B cell (primary cell): ENCODE measurements around the gene ARHGAP26. TPM values are rescaled to one million over a fixed set of nuclear protein-coding genes. Genes with fewer than 3 reads are reported as not detected.

Experiments
- ATAC-seq: fragments of 200-7000 bp; cut with Tn5 transposase; one replicate; pipeline ENCODE4 v1.10.0; 2021; ENCODE audit warnings: low read depth, mild to moderate bottlenecking, moderate number of reproducible peaks, moderate library complexity
- CTCF ChIA-PET: fragments of 350-600 bp; sonication (Branson Sonifier 250); formaldehyde crosslinking; loops from one replicate; lab custom pipeline; 2021; ENCODE audit warnings: antibody characterized with exemption, inconsistent platforms; lab: Charles Lee
- POLR2A ChIA-PET: fragments of 350-600 bp; sonication (Branson Sonifier 250); formaldehyde crosslinking; loops from one replicate; lab custom pipeline; 2021; ENCODE audit warnings: antibody characterized with exemption; lab: Charles Lee
- DNase-seq: peaks from one replicate; pipeline ENCODE4 v3.0.0; 2013
- H2AFZ ChIP-seq: 2 replicates; pipeline ENCODE4 v1.6.1; 2012; ENCODE audit warnings: mild to moderate bottlenecking, low read depth, low read length; ENCODE audit not compliant: insufficient read depth, poor library complexity, severe bottlenecking
- H3K27ac ChIP-seq, 2 donors: 1 replicate in 1 of 2; 2 replicates in 1 of 2; pipeline ENCODE4 v1.5.1; 2012 to 2013; ENCODE audit warnings: low read length in 2 of 2, mild to moderate bottlenecking in 2 of 2, moderate library complexity in 1 of 2
- H3K27me3 ChIP-seq, 4 experiments: fragments of 200-600 bp in 1 of 4; sonication (generic) in 1 of 4; replicated peaks in 1 of 4; 1 replicate in 2 of 4; 2 replicates in 2 of 4; pipeline versions ENCODE4 v1.6.1 to v1.7.0; 2013 to 2016; ENCODE audit warnings: low read length in 3 of 4, mild to moderate bottlenecking in 2 of 4, mixed read lengths in 1 of 4, moderate library complexity in 1 of 4; ENCODE audit not compliant: insufficient read depth in 4 of 4, control insufficient read depth in 3 of 4; ENCODE audit errors: control extremely low read depth in 1 of 4
- H3K36me3 ChIP-seq, 2 experiments: replicated peaks in 1 of 2; 1 replicate in 1 of 2; 2 replicates in 1 of 2; pipeline versions ENCODE4 v1.6.1 to v1.7.1; 2013; ENCODE audit warnings: low read length in 1 of 2; ENCODE audit not compliant: insufficient read depth in 2 of 2, control insufficient read depth in 1 of 2; ENCODE audit errors: control extremely low read depth in 1 of 2, extremely low read depth in 1 of 2
- H3K4me1 ChIP-seq, 2 donors: fragments of 200-600 bp in 1 of 2; sonication (generic) in 1 of 2; 1 replicate in 1 of 2; 2 replicates in 1 of 2; pipeline versions ENCODE4 v1.5.1 to v1.6.1; 2013 to 2017; ENCODE audit warnings: low read length in 2 of 2; ENCODE audit not compliant: control insufficient read depth in 2 of 2, insufficient read depth in 2 of 2
- H3K4me2 ChIP-seq: replicated peaks from 2 replicates; pipeline ENCODE3; 2012; ENCODE audit warnings: mild to moderate bottlenecking, low read depth, low read length; ENCODE audit not compliant: poor library complexity, severe bottlenecking
- H3K4me3 ChIP-seq, 5 experiments: fragments of 200-600 bp in 1 of 5; sonication (generic) in 1 of 5; 1 replicate in 3 of 5; 2 replicates in 2 of 5; pipeline versions ENCODE4 v1.5.1 to v1.7.0; 2011 to 2016; ENCODE audit warnings: low read length in 4 of 5, mild to moderate bottlenecking in 4 of 5, low read depth in 2 of 5, control low read depth in 1 of 5, moderate library complexity in 1 of 5; ENCODE audit not compliant: insufficient read depth in 1 of 5; ENCODE audit errors: control extremely low read depth in 1 of 5, extremely low read depth in 1 of 5
- H3K79me2 ChIP-seq: fragments of 200-600 bp; sonication (generic); one replicate; pipeline ENCODE4 v1.6.0; 2016; ENCODE audit warnings: low read length; ENCODE audit not compliant: control insufficient read depth, insufficient read depth
- H3K9ac ChIP-seq: fragments of 200-600 bp; sonication (generic); 2 replicates; pipeline ENCODE4 v1.6.1; 2017; ENCODE audit warnings: mild to moderate bottlenecking, low read length, moderate library complexity
- H3K9me3 ChIP-seq, 3 donors: one replicate each; pipeline versions ENCODE4 v1.6.1 to v1.7.1; 2013; ENCODE audit warnings: low read length in 2 of 3; ENCODE audit not compliant: control insufficient read depth in 2 of 3, insufficient read depth in 1 of 3; ENCODE audit errors: control extremely low read depth in 1 of 3
- H4K20me1 ChIP-seq: 2 replicates; pipeline ENCODE4 v1.6.0; 2012; ENCODE audit warnings: mild to moderate bottlenecking, low read length; ENCODE audit not compliant: insufficient read depth, control insufficient read depth, poor library complexity, severe bottlenecking
- H3K27ac Mint-ChIP-seq: one replicate; pipeline ENCODE4 v1.8.0; 2021; ENCODE audit warnings: mixed read lengths
- H3K27me3 Mint-ChIP-seq: one replicate; pipeline ENCODE4 v1.8.0; 2021; ENCODE audit warnings: mixed read lengths
- H3K4me1 Mint-ChIP-seq: one replicate; pipeline ENCODE4 v1.8.0; 2021; ENCODE audit warnings: mixed read lengths
- H3K4me3 Mint-ChIP-seq: one replicate; pipeline ENCODE4 v1.8.0; 2021; ENCODE audit warnings: mixed read lengths
- H3K9me3 Mint-ChIP-seq: one replicate; pipeline ENCODE4 v1.8.0; 2022; ENCODE audit warnings: mixed read lengths; ENCODE audit not compliant: insufficient read depth
- CTCF ChIP-seq: fragments of 200-600 bp; IDR thresholded peaks from one replicate; pipeline ENCODE4 v1.8.0; 2022; ENCODE audit warnings: antibody characterized with exemption, mild to moderate bottlenecking
- EZH2 ChIP-seq: IDR thresholded peaks from 2 replicates; pipeline ENCODE4 v1.6.1; 2012; ENCODE audit warnings: borderline replicate concordance, low read depth, mild to moderate bottlenecking, moderate library complexity, low read length; ENCODE audit not compliant: insufficient read depth, poor library complexity, severe bottlenecking
- WGBS: methylation state at CpG from one replicate; pipeline ENCODE4 v1.1.5; 2013; ENCODE audit warnings: missing lambda C conversion rate; ENCODE audit not compliant: insufficient coverage; 5-methylcytosine and 5-hydroxymethylcytosine counted together
- intact Hi-C: fragments of 100-400 bp; cut with micrococcal nuclease; formaldehyde crosslinking; loops from one replicate; pipeline ENCODE4 v1.10.0; 2022
- polyA plus RNA-seq: library from polyadenylated mRNA; depleted of rRNA; stranded (reverse); fragments of >200 nt; gene quantifications from 2 replicates; pipeline ENCODE4 v1.2.3, GENCODE V29; 2012
- total RNA-seq, 2 donors: library from RNA; stranded (reverse); fragments of 120-200 nt in 1 of 2; gene quantifications; 1 replicate in 1 of 2; 2 replicates in 1 of 2; pipeline versions ENCODE4 v1.2.3 to v1.2.4, GENCODE V29; 2013 to 2022

Gene ARHGAP26
- total and polyA plus RNA-seq, 2 donors (not counting 1 experiment from before 2014, with no cell fraction given), result 1.8 to 22.5 TPM

- no peak overlapping the region for H3K4me2 ChIP-seq
- no peak overlapping the region for H3K27ac ChIP-seq
- H3K79me2 ChIP-seq, result no peaks in the 10 kb centered on the region
- H3K4me3 Mint-ChIP-seq, result no peak overlapping the region
- no peak overlapping the region for H3K4me3 ChIP-seq
- H3K9me3 ChIP-seq, result no peaks in the 10 kb centered on the region
- ATAC-seq (no peak), DNase-seq (no peak)
- H3K27ac Mint-ChIP-seq, result no peak overlapping the region
- WGBS, result 94% methylated on average over 9 of the region's 9 CpGs
- H3K36me3 ChIP-seq, result peaks cover 0 to 4% of the 10 kb centered on the region in 2 experiments
- H3K27me3 ChIP-seq, result no peaks in the 10 kb centered on the region
- ChIA-PET POLR2A (no interaction called here), CTCF (interaction anchor here (0.6 to 3.8 kb wide), 4 partner anchors 8 to 1290 kb away, joined by 3 to 13 read pairs (median 6); no protein-coding TSS in a partner anchor)
- peaks cover 7% of the 10 kb centered on the region for H3K4me1 Mint-ChIP-seq
- H3K27me3 Mint-ChIP-seq, result no peaks in the 10 kb centered on the region
- no peak overlapping the region for H3K9ac ChIP-seq
- peaks cover 0 to 6% of the 10 kb centered on the region in 2 donors for H3K4me1 ChIP-seq
- no peak for TF ChIP-seq CTCF
- TF ChIP-seq EZH2, result no peak
- no peaks in the 10 kb centered on the region for H3K9me3 Mint-ChIP-seq
- intact Hi-C loops, result no loop called here
- H2AFZ ChIP-seq, result no peak overlapping the region
- H4K20me1 ChIP-seq, result no peaks in the 10 kb centered on the region
Measured at GRCh38 chr5:142913728-142914338, 143.7 kb downstream of the ARHGAP26 start.

- no peak overlapping the region for H3K4me2 ChIP-seq
- no peaks in the 10 kb centered on the region for H3K79me2 ChIP-seq
- H4K20me1 ChIP-seq, result no peaks in the 10 kb centered on the region
- intact Hi-C loops, result no loop called here
- H3K4me1 Mint-ChIP-seq, result peaks cover 7% of the 10 kb centered on the region
- H3K36me3 ChIP-seq, result peaks cover 0 to 4% of the 10 kb centered on the region in 2 experiments
- H3K4me1 ChIP-seq, result peaks cover 0 to 6% of the 10 kb centered on the region in 2 donors
- 100% methylated on average over 4 of the region's 8 CpGs for WGBS
- H3K9me3 Mint-ChIP-seq, result no peaks in the 10 kb centered on the region
- no peak overlapping the region for H3K4me3 ChIP-seq
- no peaks in the 10 kb centered on the region for H3K27me3 ChIP-seq
- H3K4me3 Mint-ChIP-seq, result no peak overlapping the region
- ATAC-seq (no peak), DNase-seq (no peak)
- H3K9ac ChIP-seq, result no peak overlapping the region
- no peaks in the 10 kb centered on the region for H3K9me3 ChIP-seq
- H3K27me3 Mint-ChIP-seq, result no peaks in the 10 kb centered on the region
- CTCF ChIA-PET, result interaction anchor here (0.7 to 3.8 kb wide), 5 partner anchors 7 to 907 kb away, joined by 3 to 13 read pairs (median 7); no protein-coding TSS in a partner anchor
- H3K27ac ChIP-seq, result no peak overlapping the region
- H2AFZ ChIP-seq, result no peak overlapping the region
- POLR2A ChIA-PET, result interaction anchor here (0.7 kb wide), 1 partner anchor 928 kb away, joined by 6 read pairs; no protein-coding TSS in a partner anchor
- no peak for TF ChIP-seq EZH2
- no peak for TF ChIP-seq CTCF
- H3K27ac Mint-ChIP-seq, result no peak overlapping the region
Measured at GRCh38 chr5:142915038-142915437, 144.9 kb downstream of the ARHGAP26 start.
